AG04449 (cell line): Measurements from ENCODE around the gene ARHGEF12.

ENCODE experiments used
- CTCF ChIA-PET: fragments of 350-600 bp; formaldehyde crosslinking; extraction: SDS; loops from one replicate; lab custom pipeline; 2021; ENCODE audit warnings: antibody characterized with exemption; lab: Yijun Ruan, JAX
- POLR2A ChIA-PET: fragments of 400-600, 350-600 bp; formaldehyde crosslinking; extraction: SDS; loops from one replicate; lab custom pipeline; 2020; ENCODE audit warnings: antibody characterized with exemption, inconsistent platforms; lab: Yijun Ruan, JAX
- DNase-seq: peaks from one replicate; pipeline ENCODE4 v3.0.0-alpha.2; 2010; ENCODE audit warnings: low read depth, low spot score
- H3K4me3 ChIP-seq: 2 replicates; pipeline ENCODE4 v1.5.1; 2011; ENCODE audit warnings: low read depth, mild to moderate bottlenecking, control low read depth, low read length
- CTCF ChIP-seq: IDR thresholded peaks from one replicate; pipeline ENCODE4 v1.5.1; 2011; ENCODE audit warnings: mild to moderate bottlenecking, moderate library complexity, low read length, control low read depth, inconsistent platforms; ENCODE audit not compliant: insufficient read depth; ENCODE audit errors: missing control alignments

ARHGEF12 gene

GRCh38 chr11:120331301-120331996, 4.8 kb upstream of the ARHGEF12 start:
- CTCF ChIA-PET, result interaction anchor here (0.7 to 1.6 kb wide), 6 partner anchors 25 to 354 kb away, joined by 3 to 5 read pairs (median 3); no protein-coding TSS in a partner anchor
- no peak overlapping the region for H3K4me3 ChIP-seq
- TF ChIP-seq CTCF, result no peak
- POLR2A ChIA-PET, result interaction anchor here (0.6 to 0.8 kb wide), 2 partner anchors 69 to 101 kb away, joined by 3 to 6 read pairs; no protein-coding TSS in a partner anchor
- DNase-seq, result peak; percentile 78

- no peak for TF ChIP-seq CTCF
- H3K4me3 ChIP-seq, result no peak overlapping the region
- CTCF ChIA-PET, result interaction anchor here (1.0 to 2.8 kb wide), 5 partner anchors 27 to 352 kb away, joined by 3 to 10 read pairs (median 5); partner anchors contain the start of gene GRIK4
- no peak for DNase-seq
- POLR2A ChIA-PET, result interaction anchor here (0.7 kb wide), 1 partner anchor 1722 kb away, joined by 3 read pairs; no protein-coding TSS in a partner anchor
Observed at GRCh38 chr11:120332822-120333716, 3.1 kb upstream of the ARHGEF12 start.

GRCh38 chr11:120333801-120334200, 2.4 kb upstream of the ARHGEF12 start:
- POLR2A ChIA-PET, result no interaction called here
- TF ChIP-seq CTCF, result no peak
- CTCF ChIA-PET, result interaction anchor here (0.7 to 3.3 kb wide), 25 partner anchors 9 to 352 kb away, joined by 3 to 22 read pairs (median 6); partner anchors contain the start of genes GRIK4 and TLCD5
- DNase-seq, result no peak
- no peak overlapping the region for H3K4me3 ChIP-seq

GRCh38 chr11:120334332-120334731, 1.9 kb upstream of the ARHGEF12 start:
- ChIA-PET CTCF (interaction anchor here (0.7 to 3.3 kb wide), 36 partner anchors 8 to 351 kb away, joined by 3 to 22 read pairs (median 6); partner anchors contain the start of genes GRIK4 and TLCD5), POLR2A (no interaction called here)
- H3K4me3 ChIP-seq, result no peak overlapping the region
- DNase-seq, result no peak
- TF ChIP-seq CTCF, result no peak

- H3K4me3 ChIP-seq, result peak overlapping the region; percentile 61
- DNase-seq, result peak; percentile 58
- CTCF ChIA-PET, result interaction anchor here (0.7 to 3.3 kb wide), 51 partner anchors 9 to 883 kb away, joined by 3 to 22 read pairs (median 5); partner anchors contain the start of genes GRIK4 and TLCD5
- peak; percentile 69 for TF ChIP-seq CTCF
- POLR2A ChIA-PET, result interaction anchor here (1.1 kb wide), 1 partner anchor 76 kb away, joined by 4 read pairs; no protein-coding TSS in a partner anchor
Observed at GRCh38 chr11:120334894-120335462, 1.2 kb upstream of the ARHGEF12 start.
